ENCODE results near the gene VSIG4.
A peak's percentile ranks its signal among the peaks of the same experiment; 100 is the strongest.
"Not testable (repeated sequence)": the region's sequence is repeated elsewhere in the genome, so short reads cannot be mapped to it uniquely, and the experiment has no call there.

The VSIG4 gene

DNA sequence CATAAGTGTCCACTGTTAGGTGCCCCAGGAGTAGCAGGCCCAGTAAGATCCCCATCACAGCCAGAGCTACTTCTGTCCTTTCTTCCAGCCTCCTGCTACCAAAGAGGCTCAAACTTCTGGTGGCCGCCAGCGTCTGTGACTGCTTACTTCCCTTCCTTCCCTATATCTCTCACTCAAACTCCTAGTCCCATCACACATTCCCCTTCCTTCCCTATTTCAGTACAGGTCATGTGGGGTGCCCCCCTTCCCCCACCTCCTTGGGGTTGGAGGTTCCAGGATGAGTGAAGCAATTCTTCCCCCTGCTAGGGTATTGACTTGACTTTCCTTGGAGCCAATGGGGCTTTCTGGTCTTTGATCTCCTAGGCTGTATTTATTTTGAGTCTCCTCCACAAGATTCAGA is at the start of gene VSIG4:
VSIG4 (minus strand) TSS at position 137 of the 400 bp plus-strand sequence; CDS start at position 55, 82 bp downstream.
- DNase-seq, result peak in 1 of 3 donors; percentile 51

DNA sequence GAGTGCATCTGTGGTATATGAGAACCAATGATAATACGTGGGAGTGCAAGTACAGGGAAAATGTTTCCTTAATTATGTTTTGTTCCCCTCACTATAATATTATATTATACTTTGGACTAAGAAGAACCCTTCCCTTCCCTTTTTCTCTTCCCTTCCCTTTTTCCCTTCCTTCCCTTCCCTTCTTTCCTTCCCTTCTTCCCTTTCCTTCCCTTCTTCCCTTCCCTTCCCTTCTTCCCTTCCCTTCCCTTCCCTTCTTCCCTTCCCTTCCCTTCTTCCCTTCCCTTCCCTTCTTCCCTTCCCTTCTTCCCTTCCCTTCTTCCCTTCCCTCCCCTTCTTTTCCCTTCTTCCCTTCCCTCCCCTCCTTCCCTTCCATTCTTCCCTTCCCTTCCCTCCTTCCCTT is 36.9 kb upstream of the VSIG4 start:
- no peak for DNase-seq

- DNase-seq, result peak; percentile 69 to 85 (median 74)
Observed at GRCh38 chrX:66074920-66075879, 35.3 kb upstream of the VSIG4 start.

DNA sequence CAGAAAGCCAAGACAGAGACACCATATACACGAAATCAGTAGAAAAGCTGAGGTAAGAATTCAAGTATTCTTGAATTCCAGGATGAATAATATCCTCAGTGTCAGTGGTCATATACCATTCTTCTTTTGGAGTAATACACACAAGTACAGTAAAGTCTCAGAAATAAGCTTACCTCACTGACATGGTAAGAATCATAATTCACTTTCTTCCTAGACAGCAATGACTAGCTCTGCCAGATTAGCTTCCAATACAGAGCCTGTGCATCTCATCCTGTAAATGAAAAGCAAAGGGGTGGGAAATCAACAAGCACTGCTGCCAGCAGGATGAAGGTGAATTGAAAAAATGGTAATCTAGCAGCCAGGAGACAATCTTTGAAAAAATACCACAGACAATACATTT is 31.2 kb upstream of the VSIG4 start:
- DNase-seq, result no peak

GRCh38 chrX:66064261-66064660 is 24.4 kb upstream of the VSIG4 start:
- no peak for DNase-seq

GRCh38 chrX:66057019-66057418 is 17.1 kb upstream of the VSIG4 start:
- DNase-seq, result not testable (repeated sequence)

DNA sequence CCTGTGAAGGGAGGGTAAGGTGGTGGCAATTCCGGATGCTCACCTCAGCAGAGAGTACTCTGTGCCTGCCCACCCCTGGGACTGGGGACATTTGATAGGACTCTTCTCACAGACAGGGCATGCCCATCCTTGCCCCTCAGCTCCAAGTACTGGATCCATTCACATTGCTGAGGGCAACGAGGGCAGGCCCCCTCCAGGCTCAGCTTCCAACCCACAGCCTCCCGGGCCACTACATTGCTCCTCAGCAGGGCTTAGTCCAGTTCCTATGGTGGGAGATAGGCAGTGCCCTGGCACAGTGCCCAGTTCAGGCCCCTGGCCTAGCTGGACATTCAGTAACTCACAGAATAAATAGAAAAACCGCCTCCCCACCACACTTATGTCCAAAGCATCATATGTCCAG is 15.1 kb upstream of the VSIG4 start:
- DNase-seq, result no peak

GRCh38 chrX:66053414-66053813 is 13.5 kb upstream of the VSIG4 start:
- DNase-seq, result peak in 1 of 3 donors; percentile 19

DNA sequence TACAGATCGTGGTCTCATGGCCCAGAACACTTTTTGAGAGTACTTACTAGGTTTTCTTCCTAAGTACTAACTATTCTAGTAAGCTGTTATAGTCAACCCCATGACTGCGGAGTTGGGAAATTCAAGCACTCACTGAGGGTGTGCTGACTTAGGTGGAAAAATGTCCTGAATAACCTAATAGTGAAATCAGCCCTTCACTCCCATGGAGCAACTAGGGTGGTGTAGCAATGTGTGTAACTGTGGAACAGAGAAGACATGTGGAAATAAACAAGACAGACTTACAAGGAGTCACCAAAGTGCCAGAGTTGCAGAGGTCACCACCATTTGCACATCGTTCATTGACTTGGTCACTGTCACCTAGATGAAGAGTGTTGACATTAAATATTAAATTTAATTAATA is 12.1 kb upstream of the VSIG4 start:
- peak; percentile 60 to 72 (median 70) for DNase-seq

GRCh38 chrX:66050140-66050569 is 10.3 kb upstream of the VSIG4 start:
- DNase-seq, result peak; percentile 77 to 88 (median 84)

GRCh38 chrX:66049056-66049455 is 9.2 kb upstream of the VSIG4 start:
- no peak for DNase-seq

DNA sequence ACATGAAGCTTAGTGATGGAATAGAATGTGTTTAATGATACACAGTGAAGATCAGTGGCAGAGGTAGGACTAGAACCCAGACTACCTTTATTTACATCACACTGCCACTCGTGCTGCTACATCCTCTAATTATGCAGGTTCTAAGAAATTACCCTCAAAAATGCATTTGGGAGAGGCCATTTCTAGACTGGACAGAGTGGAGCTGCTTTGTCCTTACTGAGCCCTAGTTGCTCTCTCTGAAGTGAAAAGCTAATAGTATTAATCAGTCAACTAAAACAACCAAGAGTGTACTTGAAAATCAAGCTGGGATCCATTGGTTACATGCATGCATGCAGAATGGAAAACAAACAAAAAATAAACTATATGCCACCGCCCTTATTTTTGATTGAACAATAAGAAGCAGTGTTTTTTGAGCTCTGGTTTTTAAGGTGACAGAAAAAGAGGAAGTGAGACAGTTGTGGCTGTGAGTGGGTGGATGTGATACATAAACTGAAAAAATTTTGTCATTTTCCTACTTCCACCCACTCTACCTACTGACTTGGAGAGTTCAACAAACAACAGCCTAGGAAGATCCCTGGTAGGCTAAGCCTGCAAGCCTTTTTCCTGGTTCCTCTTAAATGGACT is 6.8 kb upstream of the VSIG4 start:
- peak; percentile 73 to 91 (median 88) for DNase-seq

- peak; percentile 24 to 60 (median 58) for DNase-seq
Observed at GRCh38 chrX:66045894-66046293, 6.0 kb upstream of the VSIG4 start.

DNA sequence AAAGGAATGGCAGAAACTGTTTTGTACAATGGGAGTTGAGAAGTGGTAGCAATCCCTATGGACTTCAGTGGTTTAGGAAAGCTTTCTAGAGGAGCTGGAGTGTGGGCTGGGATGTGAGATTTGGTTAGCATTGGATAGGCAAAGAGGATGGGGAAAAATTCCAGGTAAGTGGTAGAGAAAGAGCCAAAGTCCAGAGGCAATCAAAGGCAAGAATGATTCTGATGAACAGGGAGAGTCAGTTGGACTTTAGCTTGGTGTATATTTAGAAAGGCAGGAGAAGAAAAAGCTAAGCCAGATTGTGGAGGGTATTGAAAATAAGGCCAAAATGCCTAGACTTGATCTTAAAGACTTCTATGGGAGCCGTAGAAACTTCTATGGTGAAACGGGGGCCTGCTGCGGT is 3.7 kb upstream of the VSIG4 start:
- DNase-seq, result no peak

GRCh38 chrX:66042307-66043077 is 2.6 kb upstream of the VSIG4 start:
- no peak for DNase-seq

DNA sequence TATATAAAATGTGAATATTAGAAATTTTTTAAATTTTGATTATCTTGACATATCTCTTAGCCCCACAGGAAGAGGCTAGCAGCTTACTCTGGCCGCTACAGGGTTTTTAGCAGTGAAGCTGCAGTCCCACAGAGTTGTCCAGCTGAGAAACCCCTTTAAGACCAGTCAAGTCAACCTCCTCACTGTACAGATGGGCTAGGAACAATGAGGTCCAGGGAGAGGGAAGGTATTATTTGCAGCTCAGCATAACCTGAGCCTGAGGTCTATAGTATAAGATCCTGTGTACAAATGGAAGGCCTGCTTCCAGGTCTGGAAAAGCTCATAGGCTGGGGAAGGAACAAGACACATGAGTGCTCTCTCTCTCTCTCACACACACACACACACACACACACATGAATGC is 1.8 kb downstream of the VSIG4 start:
- no peak for DNase-seq

- DNase-seq, result no peak
Observed at GRCh38 chrX:66036231-66036630, 3.6 kb downstream of the VSIG4 start.

- peak in 1 of 3 donors; percentile 58 for DNase-seq
Observed at GRCh38 chrX:66035667-66036066, 4.2 kb downstream of the VSIG4 start.

DNA sequence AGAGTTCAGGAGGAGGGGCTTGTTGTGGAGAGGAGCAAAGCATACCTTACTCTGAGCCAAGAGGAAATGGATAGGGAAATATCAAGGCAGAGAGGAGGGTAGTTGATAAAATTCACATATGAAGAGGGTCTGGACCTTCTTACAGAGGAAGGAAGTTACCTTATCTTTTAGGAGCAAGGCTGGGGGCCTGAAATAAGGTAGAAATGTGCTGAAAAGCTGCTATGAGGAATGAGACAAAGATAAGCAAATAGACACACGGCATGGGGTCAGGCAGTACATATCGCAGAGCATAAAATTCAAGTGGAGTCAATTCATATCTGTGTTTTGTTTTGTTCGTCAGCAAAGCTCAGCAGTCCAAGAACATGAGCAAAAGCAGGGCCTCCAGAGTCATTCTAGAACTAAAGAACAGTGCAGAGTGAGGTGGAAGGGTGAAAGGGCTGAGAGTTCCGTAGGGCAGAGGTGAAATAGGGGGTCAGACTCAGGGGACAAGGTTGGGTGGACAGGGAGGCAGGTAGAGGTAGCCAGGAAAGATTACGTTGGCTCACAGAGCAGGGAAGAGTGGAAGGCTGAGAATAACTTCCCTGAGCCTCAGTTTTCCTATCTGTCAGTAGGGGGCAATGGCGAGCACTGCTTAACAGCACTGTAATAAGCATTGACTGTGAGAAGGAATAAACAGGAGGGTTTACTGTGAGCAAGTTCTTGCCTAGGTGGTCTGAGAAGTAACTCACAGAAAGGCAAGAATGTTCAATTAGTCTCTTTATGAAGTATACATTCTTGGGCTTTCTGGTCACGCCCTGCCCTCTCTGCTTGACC is 9.2 kb downstream of the VSIG4 start:
- peak in 2 of 3 donors; percentile 60 to 68 for DNase-seq

DNA sequence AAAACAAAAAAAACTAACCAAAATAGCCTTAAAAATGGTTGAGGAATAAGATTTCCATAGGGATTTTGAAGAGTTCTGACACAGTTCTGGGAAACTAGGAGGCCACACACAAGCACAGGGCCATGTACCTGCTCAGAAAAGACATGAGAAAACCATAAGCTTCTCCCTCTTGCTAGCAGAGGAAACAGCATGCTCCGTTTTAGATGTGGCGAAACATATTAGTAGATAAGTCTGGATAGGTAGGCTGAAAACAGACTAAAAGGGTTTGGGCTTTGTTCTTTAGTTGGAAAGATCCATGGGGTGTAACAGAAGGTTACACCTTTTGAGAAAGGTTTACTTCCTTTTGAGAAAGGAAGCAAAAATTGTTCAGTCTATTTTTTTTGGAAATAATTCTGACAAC is 10.9 kb downstream of the VSIG4 start:
- DNase-seq, result no peak

DNA sequence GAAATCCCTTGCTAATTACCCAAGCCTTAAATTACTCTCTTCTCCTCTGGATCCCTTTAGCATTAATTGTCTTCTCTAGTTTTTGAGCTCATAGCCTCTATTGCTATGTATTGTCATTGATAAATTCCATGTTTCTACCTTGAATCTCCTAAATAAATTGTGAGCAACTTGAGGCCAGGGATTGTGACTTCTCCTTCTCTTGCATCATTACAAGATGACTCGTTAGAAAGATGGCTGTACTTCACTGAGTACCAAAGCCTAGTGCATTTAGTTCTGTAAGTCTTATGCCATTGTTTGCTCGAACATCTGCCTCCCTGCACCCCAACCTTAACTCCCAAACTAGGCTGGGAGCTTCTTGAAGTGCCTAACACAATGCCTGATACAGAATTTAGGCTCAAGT is 15.3 kb downstream of the VSIG4 start:
- DNase-seq, result no peak

- no peak for DNase-seq
Observed at GRCh38 chrX:66024092-66024467, 15.8 kb downstream of the VSIG4 start.
